Ishikawa (cell line): ENCODE data around the gene PRKAR1A.

Source experiments
- CREB1 ChIP-seq: IDR thresholded peaks from 2 replicates; pipeline ENCODE4 v1.6.1; 2012; ENCODE audit warnings: low read depth
- EP300 ChIP-seq: IDR thresholded peaks from 2 replicates; pipeline ENCODE4 v1.6.1; 2012; ENCODE audit warnings: borderline replicate concordance
- MAX ChIP-seq: IDR thresholded peaks from 2 replicates; pipeline ENCODE4 v1.6.1; 2012
- REST ChIP-seq: IDR thresholded peaks from 2 replicates; pipeline ENCODE4 v1.6.1; 2012; ENCODE audit warnings: low read depth, mild to moderate bottlenecking
- TAF1 ChIP-seq: IDR thresholded peaks from 2 replicates; pipeline ENCODE4 v1.6.1; 2012; ENCODE audit warnings: low read depth, mild to moderate bottlenecking
- USF1 ChIP-seq: IDR thresholded peaks from 2 replicates; pipeline ENCODE4 v1.6.1; 2012
- YY1 ChIP-seq: IDR thresholded peaks from 2 replicates; pipeline ENCODE4 v1.6.1; 2012; ENCODE audit warnings: low read depth

- TF ChIP-seq CREB1 (no peak), USF1 (no peak), REST (no peak), TAF1 (no peak), EP300 (no peak), YY1 (no peak), MAX (no peak)
Observed at GRCh38 chr17:68526548-68526947, 14.3 kb downstream of the PRKAR1A start.
